Body of pancreas (tissue), 4 donors: ENCODE results near the gene ABCC3. TPM values are rescaled to one million over a fixed set of nuclear protein-coding genes. Genes with fewer than 3 reads are reported as not detected.

Experiments
- ATAC-seq: fragments of 150-250 bp; one replicate; pipeline ENCODE4 v1.9.1; 2016
- DNase-seq, 4 donors: peaks; one replicate each; pipeline ENCODE4 v3.0.0-alpha.2; 2019
- H3K27ac ChIP-seq, 4 donors: fragments of 200-600 bp; sonication (generic); 1 replicate in 3 of 4; 2 replicates in 1 of 4; pipeline versions ENCODE4 v1.5.1 to v1.6.1; 2016 to 2019; ENCODE audit warnings: mild to moderate bottlenecking in 1 of 4, mixed read lengths in 1 of 4, moderate library complexity in 1 of 4
- H3K27me3 ChIP-seq, 2 donors: fragments of 200-600 bp; sonication (generic); one replicate each; pipeline ENCODE4 v1.6.0; 2016; ENCODE audit warnings: mild to moderate bottlenecking in 1 of 2
- H3K36me3 ChIP-seq, 2 donors: fragments of 200-600 bp; sonication (generic); replicated peaks in 1 of 2; 2 replicates each; pipeline ENCODE4 v1.5.1; 2016; ENCODE audit warnings: low read depth in 2 of 2; ENCODE audit not compliant: insufficient read depth in 1 of 2
- H3K4me1 ChIP-seq: fragments of 200-600 bp; sonication (generic); one replicate; pipeline ENCODE4 v1.6.0; 2016
- H3K4me3 ChIP-seq, 2 donors: fragments of 200-600 bp; sonication (generic); 1 replicate in 1 of 2; 2 replicates in 1 of 2; pipeline ENCODE4 v1.5.1; 2016 to 2019
- H3K9me3 ChIP-seq, 3 donors: fragments of 200-600 bp; sonication (generic); 1 replicate in 2 of 3; 2 replicates in 1 of 3; pipeline ENCODE4 v1.5.1; 2016
- POLR2A ChIP-seq, 3 donors: fragments of 450-650 bp; IDR thresholded peaks; one replicate each; pipeline ENCODE4 v1.6.1; 2016; ENCODE audit warnings: antibody characterized with exemption in 3 of 3, mild to moderate bottlenecking in 2 of 3
- WGBS, 2 donors: methylation state at CpG; one replicate each; pipeline ENCODE4 v1.1.5; 2017; 5-methylcytosine and 5-hydroxymethylcytosine counted together
- intact Hi-C: fragments of 100-400 bp; cut with DNase I; formaldehyde crosslinking; loops from one replicate; pipeline ENCODE4 v1.15.1; 2023
- total RNA-seq, 2 donors: library from RNA; depleted of rRNA; stranded (reverse); fragments of >200 nt; gene quantifications; one replicate each; pipeline ENCODE4 v1.1.0, GENCODE V29; 2016
- TF ChIP-seq, protein P1 (sequence below), 7 experiments: fragments of 450-650 bp in 4 of 7; fragments of 200-600 bp in 3 of 7; sonication (generic) in 3 of 7; IDR thresholded peaks; one replicate each; pipeline ENCODE4 v1.5.1; 2016 to 2019; ENCODE audit warnings: antibody characterized with exemption in 7 of 7

Gene ABCC3, protein sequence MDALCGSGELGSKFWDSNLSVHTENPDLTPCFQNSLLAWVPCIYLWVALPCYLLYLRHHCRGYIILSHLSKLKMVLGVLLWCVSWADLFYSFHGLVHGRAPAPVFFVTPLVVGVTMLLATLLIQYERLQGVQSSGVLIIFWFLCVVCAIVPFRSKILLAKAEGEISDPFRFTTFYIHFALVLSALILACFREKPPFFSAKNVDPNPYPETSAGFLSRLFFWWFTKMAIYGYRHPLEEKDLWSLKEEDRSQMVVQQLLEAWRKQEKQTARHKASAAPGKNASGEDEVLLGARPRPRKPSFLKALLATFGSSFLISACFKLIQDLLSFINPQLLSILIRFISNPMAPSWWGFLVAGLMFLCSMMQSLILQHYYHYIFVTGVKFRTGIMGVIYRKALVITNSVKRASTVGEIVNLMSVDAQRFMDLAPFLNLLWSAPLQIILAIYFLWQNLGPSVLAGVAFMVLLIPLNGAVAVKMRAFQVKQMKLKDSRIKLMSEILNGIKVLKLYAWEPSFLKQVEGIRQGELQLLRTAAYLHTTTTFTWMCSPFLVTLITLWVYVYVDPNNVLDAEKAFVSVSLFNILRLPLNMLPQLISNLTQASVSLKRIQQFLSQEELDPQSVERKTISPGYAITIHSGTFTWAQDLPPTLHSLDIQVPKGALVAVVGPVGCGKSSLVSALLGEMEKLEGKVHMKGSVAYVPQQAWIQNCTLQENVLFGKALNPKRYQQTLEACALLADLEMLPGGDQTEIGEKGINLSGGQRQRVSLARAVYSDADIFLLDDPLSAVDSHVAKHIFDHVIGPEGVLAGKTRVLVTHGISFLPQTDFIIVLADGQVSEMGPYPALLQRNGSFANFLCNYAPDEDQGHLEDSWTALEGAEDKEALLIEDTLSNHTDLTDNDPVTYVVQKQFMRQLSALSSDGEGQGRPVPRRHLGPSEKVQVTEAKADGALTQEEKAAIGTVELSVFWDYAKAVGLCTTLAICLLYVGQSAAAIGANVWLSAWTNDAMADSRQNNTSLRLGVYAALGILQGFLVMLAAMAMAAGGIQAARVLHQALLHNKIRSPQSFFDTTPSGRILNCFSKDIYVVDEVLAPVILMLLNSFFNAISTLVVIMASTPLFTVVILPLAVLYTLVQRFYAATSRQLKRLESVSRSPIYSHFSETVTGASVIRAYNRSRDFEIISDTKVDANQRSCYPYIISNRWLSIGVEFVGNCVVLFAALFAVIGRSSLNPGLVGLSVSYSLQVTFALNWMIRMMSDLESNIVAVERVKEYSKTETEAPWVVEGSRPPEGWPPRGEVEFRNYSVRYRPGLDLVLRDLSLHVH (N-terminal part only)
- 100 to 1,000 TPM; 130 to 163 TPM for total RNA-seq

DNA sequence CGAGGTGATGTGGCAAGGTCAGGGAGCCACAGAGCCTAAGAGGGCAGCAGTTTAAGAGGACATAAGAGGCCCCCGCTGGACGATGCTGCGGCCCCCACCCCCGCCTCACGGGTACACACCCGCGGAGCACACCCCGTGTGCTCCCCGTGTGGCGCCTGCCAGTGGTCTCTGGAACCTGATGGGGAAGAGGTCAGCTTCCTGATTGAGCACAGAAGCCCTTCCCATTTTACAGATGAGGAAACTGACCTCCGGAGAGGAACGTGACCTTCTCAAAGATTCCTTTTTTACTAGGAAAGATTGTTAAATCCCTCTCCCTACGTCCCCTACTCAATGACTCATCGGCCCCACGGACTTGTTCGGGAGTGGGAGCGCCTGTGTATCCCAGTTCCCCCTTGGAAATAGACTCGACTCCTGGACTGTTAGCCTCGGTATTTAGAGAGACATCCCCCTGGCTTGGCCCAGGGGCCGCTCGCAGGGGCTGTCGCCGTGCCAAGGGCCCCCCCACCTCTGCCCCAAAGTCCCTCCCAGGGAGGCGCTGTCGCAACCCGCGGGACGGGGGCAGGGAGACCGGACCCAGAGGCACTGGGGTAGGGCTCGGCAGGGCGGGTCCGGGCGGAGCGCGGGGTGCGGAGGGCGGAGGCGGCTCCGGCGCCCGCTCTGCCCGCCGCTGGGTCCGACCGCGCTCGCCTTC is at the start of gene ABCC3:
TSS of gene ABCC3 (plus strand) at position 658 of the 691 bp plus-strand sequence. CDS start 56 bp downstream, outside the sequence.
- TF ChIP-seq, protein P1, sequence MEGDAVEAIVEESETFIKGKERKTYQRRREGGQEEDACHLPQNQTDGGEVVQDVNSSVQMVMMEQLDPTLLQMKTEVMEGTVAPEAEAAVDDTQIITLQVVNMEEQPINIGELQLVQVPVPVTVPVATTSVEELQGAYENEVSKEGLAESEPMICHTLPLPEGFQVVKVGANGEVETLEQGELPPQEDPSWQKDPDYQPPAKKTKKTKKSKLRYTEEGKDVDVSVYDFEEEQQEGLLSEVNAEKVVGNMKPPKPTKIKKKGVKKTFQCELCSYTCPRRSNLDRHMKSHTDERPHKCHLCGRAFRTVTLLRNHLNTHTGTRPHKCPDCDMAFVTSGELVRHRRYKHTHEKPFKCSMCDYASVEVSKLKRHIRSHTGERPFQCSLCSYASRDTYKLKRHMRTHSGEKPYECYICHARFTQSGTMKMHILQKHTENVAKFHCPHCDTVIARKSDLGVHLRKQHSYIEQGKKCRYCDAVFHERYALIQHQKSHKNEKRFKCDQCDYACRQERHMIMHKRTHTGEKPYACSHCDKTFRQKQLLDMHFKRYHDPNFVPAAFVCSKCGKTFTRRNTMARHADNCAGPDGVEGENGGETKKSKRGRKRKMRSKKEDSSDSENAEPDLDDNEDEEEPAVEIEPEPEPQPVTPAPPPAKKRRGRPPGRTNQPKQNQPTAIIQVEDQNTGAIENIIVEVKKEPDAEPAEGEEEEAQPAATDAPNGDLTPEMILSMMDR (IDR thresholded peaks at IDR 0.05) = no peak
- TF ChIP-seq POLR2A (IDR thresholded peaks at IDR 0.05) = peak; percentile 59 to 86 (median 61)
- no peaks in the 10 kb centered on the region for H3K27me3 ChIP-seq
- no peaks in the 10 kb centered on the region for H3K9me3 ChIP-seq
- no peaks in the 10 kb centered on the region for H3K36me3 ChIP-seq
- intact Hi-C loops = no loop called here
- peaks cover 65% of the 10 kb centered on the region for H3K4me1 ChIP-seq
- DNase-seq (peak; percentile 69 to 83 (median 76)), ATAC-seq (peak; percentile 62)
- peak within 1 kb of the TSS; percentile 82 to 89 (median 86) for H3K27ac ChIP-seq
- WGBS, 2 donors = 10 to 13% methylated on average over 8 to 38 of the region's 48 CpGs
- H3K4me3 ChIP-seq = peak within 1 kb of the TSS in 1 of 2 donors; percentile 37

DNA sequence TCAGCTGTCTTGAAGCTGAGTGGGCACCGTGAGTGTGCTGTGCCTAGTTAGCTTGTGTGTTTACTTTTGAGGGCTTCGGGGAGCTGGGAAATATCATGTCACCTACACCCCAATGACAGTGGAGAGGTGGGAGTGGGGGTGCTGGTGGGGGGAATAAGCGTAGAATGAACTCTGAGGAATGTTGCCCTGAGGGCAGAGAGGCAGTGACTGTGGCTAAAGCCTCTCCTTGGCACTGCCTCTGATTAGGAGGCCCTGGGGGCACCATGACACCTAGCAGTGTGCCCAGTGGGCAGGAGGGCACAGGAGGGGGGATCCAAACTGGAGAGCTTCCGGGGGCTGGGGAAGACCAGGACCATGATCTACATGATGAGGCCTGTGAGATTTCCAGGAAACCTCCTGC is 49.3 kb upstream of the ABCC3 start:
- ATAC-seq (no peak), DNase-seq (no peak)
- 76 to 84% methylated on average over 4 of the region's 4 CpGs for WGBS, 2 donors
- intact Hi-C loops = no loop called here
- no peaks in the 10 kb centered on the region for H3K9me3 ChIP-seq
- peaks cover 20% of the 10 kb centered on the region for H3K4me1 ChIP-seq
- no peaks in the 10 kb centered on the region for H3K36me3 ChIP-seq
- no peak for TF ChIP-seq POLR2A (IDR thresholded peaks at IDR 0.05)
- TF ChIP-seq, protein P1 (IDR thresholded peaks at IDR 0.05) = no peak
- H3K27ac ChIP-seq = no peak overlapping the region
- no peak overlapping the region for H3K4me3 ChIP-seq
- no peaks in the 10 kb centered on the region for H3K27me3 ChIP-seq

GRCh38 chr17:50585891-50586290 is 48.8 kb upstream of the ABCC3 start:
- H3K9me3 ChIP-seq = no peaks in the 10 kb centered on the region
- no peak overlapping the region for H3K27ac ChIP-seq
- intact Hi-C loops = no loop called here
- peaks cover 20% of the 10 kb centered on the region for H3K4me1 ChIP-seq
- H3K4me3 ChIP-seq = no peak overlapping the region
- no peak for TF ChIP-seq POLR2A (IDR thresholded peaks at IDR 0.05)
- TF ChIP-seq, protein P1 (IDR thresholded peaks at IDR 0.05) = no peak
- no peak for DNase-seq
- no peaks in the 10 kb centered on the region for H3K36me3 ChIP-seq
- WGBS, 2 donors = 78 to 84% methylated on average over 4 to 7 of the region's 8 CpGs
- ATAC-seq = no peak
- no peaks in the 10 kb centered on the region for H3K27me3 ChIP-seq
